HepG2 (cell line): ENCODE measurements around the gene MGAT5. TPM values are rescaled to one million over a fixed set of nuclear protein-coding genes. Genes with fewer than 3 reads are reported as not detected.

Experiments
- CREM ChIP-seq, 2 experiments: sonication (generic) in 1 of 2; formaldehyde crosslinking in 1 of 2; IDR thresholded peaks; 2 replicates each; pipeline versions ENCODE4 v1.4.0 to v1.6.1; 2016 to 2020; ENCODE audit warnings: antibody characterized with exemption in 1 of 2, mild to moderate bottlenecking in 1 of 2, missing genetic modification reagents in 1 of 2
- DMAP1 ChIP-seq: IDR thresholded peaks from 2 replicates; pipeline ENCODE4 v1.6.1; 2016
- FOXA3 ChIP-seq: IDR thresholded peaks from 2 replicates; pipeline ENCODE4 v1.6.1; 2016; ENCODE audit warnings: missing genetic modification reagents, missing compliant biosample characterization
- JUNB ChIP-seq: sonication (generic); formaldehyde crosslinking; IDR thresholded peaks from 2 replicates; pipeline ENCODE4 v1.8.0; 2022; ENCODE audit warnings: missing genetic modification reagents, mild to moderate bottlenecking, borderline replicate concordance
- MBD4 ChIP-seq: IDR thresholded peaks from 2 replicates; pipeline ENCODE4 v1.6.1; 2012; ENCODE audit warnings: low read length, inconsistent platforms, borderline replicate concordance
- MED8 ChIP-seq: sonication (generic); formaldehyde crosslinking; IDR thresholded peaks from 2 replicates; pipeline ENCODE4 v1.8.1; 2023; ENCODE audit warnings: mild to moderate bottlenecking, missing genetic modification reagents; ENCODE audit not compliant: insufficient replicate concordance
- NR2F6 ChIP-seq, 2 experiments: IDR thresholded peaks; 2 replicates each; pipeline ENCODE4 v1.6.1; 2016; ENCODE audit warnings: antibody characterized with exemption in 1 of 2, mild to moderate bottlenecking in 1 of 2
- SAFB2 ChIP-seq: sonication (generic); formaldehyde crosslinking; IDR thresholded peaks from 2 replicates; pipeline ENCODE4 v1.5.1; 2020; ENCODE audit warnings: missing genetic modification reagents, low read depth, mild to moderate bottlenecking, borderline replicate concordance
- SMAD3 ChIP-seq: sonication (generic); formaldehyde crosslinking; IDR thresholded peaks from 2 replicates; pipeline ENCODE4 v1.4.0; 2020; ENCODE audit warnings: missing genetic modification reagents
- SP4 ChIP-seq: sonication (generic); formaldehyde crosslinking; IDR thresholded peaks from 2 replicates; pipeline ENCODE4 v1.8.1; 2023; ENCODE audit warnings: mild to moderate bottlenecking, missing genetic modification reagents
- TRAFD1 ChIP-seq: sonication (generic); formaldehyde crosslinking; IDR thresholded peaks from 2 replicates; pipeline ENCODE4 v1.5.1; 2020; ENCODE audit warnings: missing genetic modification reagents, mild to moderate bottlenecking, borderline replicate concordance
- YEATS2 ChIP-seq: sonication (generic); formaldehyde crosslinking; IDR thresholded peaks from 2 replicates; pipeline ENCODE4 v1.4.0; 2020; ENCODE audit warnings: missing genetic modification reagents, borderline replicate concordance
- ZFP82 ChIP-seq: sonication (generic); formaldehyde crosslinking; IDR thresholded peaks from 2 replicates; pipeline ENCODE4 v1.5.1; 2020; ENCODE audit warnings: mild to moderate bottlenecking, missing genetic modification reagents, borderline replicate concordance
- ZKSCAN1 ChIP-seq: fragments of 150-350 bp; IDR thresholded peaks from 2 replicates; pipeline ENCODE4 v1.6.1; 2014; ENCODE audit warnings: low read length
- ZNF260 ChIP-seq: sonication (generic); formaldehyde crosslinking; IDR thresholded peaks from 2 replicates; pipeline ENCODE4 v1.4.0; 2020; ENCODE audit warnings: missing genetic modification reagents, low read depth, mild to moderate bottlenecking, borderline replicate concordance
- ZNF333 ChIP-seq: sonication (generic); formaldehyde crosslinking; IDR thresholded peaks from 2 replicates; pipeline ENCODE4 v1.4.0; 2020; ENCODE audit warnings: mild to moderate bottlenecking, missing genetic modification reagents, borderline replicate concordance
- ZNF496 ChIP-seq: sonication (generic); formaldehyde crosslinking; IDR thresholded peaks from 2 replicates; pipeline ENCODE4 v1.8.1; 2023; ENCODE audit warnings: mild to moderate bottlenecking, moderate library complexity, missing genetic modification reagents; ENCODE audit not compliant: insufficient replicate concordance
- polyA plus RNA-seq, 8 experiments: library from polyadenylated mRNA; depleted of rRNA in 3 of 8; stranded (reverse) in 7 of 8; unstranded in 1 of 8; fragments of >200 nt; fragmentation: Illumina TruSeq in 4 of 8; extraction: Trizol in 4 of 8; gene quantifications; 2 replicates each; pipeline versions ENCODE4 v1.2.1 to v1.2.3, GENCODE V29; 2011 to 2016; ENCODE audit warnings: low read depth in 4 of 8, missing spikeins in 1 of 8, mixed read lengths in 1 of 8; ENCODE audit not compliant: insufficient read depth in 1 of 8
- total RNA-seq, 5 experiments: library from RNA; depleted of rRNA; stranded (reverse); fragments of >200 nt; fragmentation: Illumina TruSeq; extraction: Trizol; gene quantifications; 2 replicates each; pipeline ENCODE4 v1.2.3, GENCODE V29; 2016; ENCODE audit warnings: low read depth in 1 of 5
- TF ChIP-seq, protein P1 (sequence below): sonication (generic); formaldehyde crosslinking; IDR thresholded peaks from 2 replicates; pipeline ENCODE4 v1.5.1; 2020; ENCODE audit warnings: mild to moderate bottlenecking, missing genetic modification reagents, moderate library complexity
- TF ChIP-seq, protein P2 (sequence below): fragments of 450-650 bp; IDR thresholded peaks from 2 replicates; pipeline ENCODE4 v1.6.1; 2017
- TF ChIP-seq, protein P3 (sequence below): IDR thresholded peaks from 2 replicates; pipeline ENCODE4 v1.6.1; 2016; ENCODE audit warnings: low read depth, control low read depth

MGAT5 gene
- total and polyA plus RNA-seq, 2 of the 13 experiments (the other 11 are each of a cell fraction or from before 2014, with no cell fraction given): 33.1 to 60.2 TPM

DNA sequence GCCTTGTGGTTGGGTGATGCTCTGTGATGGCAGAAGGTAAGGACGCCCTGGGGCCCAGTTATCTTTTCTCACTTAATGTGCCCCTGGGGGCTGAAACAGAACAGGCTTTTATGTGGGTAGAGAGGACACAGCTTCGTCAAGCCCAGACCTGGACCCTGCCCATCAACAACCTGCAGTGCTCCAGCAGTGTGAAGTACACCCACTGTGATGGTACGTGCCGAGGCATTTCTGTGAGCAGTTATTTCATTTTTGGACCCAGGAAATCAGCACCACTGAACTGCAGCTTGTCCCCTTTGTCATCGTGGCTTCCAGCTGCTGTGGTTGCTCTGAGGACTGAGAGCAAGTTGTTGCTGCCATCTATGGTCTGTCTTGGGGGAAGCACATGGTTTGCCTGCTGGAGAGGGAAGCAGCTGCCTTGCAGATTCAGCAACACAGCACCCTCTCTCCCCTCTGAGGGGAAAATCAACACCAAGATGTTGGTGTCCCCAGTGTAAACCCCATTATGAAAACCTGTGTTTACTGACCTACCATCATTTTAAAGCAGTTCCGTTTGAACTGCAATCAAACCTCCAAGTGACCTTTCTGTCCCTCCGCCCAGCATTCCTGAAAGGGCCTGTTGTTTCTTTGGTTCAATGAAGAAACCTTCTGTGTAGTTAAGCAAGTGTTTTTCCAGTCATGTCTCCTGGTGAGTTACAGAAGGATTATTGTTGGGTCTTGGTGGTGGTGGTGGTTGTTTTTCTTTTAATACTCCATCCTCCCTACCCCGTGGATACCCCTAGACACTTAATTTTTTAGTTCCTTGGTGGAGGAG, 158.2 kb downstream of the MGAT5 start (continued):
- TF ChIP-seq ZNF333 (CRISPR knock-in tag): no peak
- no peak; the same call in 1 of the 2 replicates for TF ChIP-seq TRAFD1 (CRISPR knock-in tag)
- TF ChIP-seq SP4 (CRISPR knock-in tag): peak; percentile 58; the same call in 1 of the 2 replicates
- no peak for TF ChIP-seq MBD4
- no peak; the same call in 1 of the 2 replicates for TF ChIP-seq JUNB (CRISPR knock-in tag)
- TF ChIP-seq NR2F6 (IDR thresholded peaks at IDR 0.05): peak; percentile 98
- TF ChIP-seq NR2F6 (CRISPR knock-in tag; IDR thresholded peaks at IDR 0.05): peak; percentile 95
- TF ChIP-seq SMAD3 (CRISPR knock-in tag): no peak
- TF ChIP-seq ZFP82 (CRISPR knock-in tag): no peak
- TF ChIP-seq, protein P1, sequence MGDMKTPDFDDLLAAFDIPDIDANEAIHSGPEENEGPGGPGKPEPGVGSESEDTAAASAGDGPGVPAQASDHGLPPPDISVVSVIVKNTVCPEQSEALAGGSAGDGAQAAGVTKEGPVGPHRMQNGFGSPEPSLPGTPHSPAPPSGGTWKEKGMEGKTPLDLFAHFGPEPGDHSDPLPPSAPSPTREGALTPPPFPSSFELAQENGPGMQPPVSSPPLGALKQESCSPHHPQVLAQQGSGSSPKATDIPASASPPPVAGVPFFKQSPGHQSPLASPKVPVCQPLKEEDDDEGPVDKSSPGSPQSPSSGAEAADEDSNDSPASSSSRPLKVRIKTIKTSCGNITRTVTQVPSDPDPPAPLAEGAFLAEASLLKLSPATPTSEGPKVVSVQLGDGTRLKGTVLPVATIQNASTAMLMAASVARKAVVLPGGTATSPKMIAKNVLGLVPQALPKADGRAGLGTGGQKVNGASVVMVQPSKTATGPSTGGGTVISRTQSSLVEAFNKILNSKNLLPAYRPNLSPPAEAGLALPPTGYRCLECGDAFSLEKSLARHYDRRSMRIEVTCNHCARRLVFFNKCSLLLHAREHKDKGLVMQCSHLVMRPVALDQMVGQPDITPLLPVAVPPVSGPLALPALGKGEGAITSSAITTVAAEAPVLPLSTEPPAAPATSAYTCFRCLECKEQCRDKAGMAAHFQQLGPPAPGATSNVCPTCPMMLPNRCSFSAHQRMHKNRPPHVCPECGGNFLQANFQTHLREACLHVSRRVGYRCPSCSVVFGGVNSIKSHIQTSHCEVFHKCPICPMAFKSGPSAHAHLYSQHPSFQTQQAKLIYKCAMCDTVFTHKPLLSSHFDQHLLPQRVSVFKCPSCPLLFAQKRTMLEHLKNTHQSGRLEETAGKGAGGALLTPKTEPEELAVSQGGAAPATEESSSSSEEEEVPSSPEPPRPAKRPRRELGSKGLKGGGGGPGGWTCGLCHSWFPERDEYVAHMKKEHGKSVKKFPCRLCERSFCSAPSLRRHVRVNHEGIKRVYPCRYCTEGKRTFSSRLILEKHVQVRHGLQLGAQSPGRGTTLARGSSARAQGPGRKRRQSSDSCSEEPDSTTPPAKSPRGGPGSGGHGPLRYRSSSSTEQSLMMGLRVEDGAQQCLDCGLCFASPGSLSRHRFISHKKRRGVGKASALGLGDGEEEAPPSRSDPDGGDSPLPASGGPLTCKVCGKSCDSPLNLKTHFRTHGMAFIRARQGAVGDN (CRISPR knock-in tag): peak; percentile 76
- peak; percentile 8; the same call in 1 of the 2 replicates for TF ChIP-seq ZKSCAN1
- peak; percentile 96 for TF ChIP-seq CREM (IDR thresholded peaks at IDR 0.05)
- no peak for TF ChIP-seq CREM (CRISPR knock-in tag; IDR thresholded peaks at IDR 0.05)
- no peak for TF ChIP-seq YEATS2 (CRISPR knock-in tag)
- TF ChIP-seq, protein P2, sequence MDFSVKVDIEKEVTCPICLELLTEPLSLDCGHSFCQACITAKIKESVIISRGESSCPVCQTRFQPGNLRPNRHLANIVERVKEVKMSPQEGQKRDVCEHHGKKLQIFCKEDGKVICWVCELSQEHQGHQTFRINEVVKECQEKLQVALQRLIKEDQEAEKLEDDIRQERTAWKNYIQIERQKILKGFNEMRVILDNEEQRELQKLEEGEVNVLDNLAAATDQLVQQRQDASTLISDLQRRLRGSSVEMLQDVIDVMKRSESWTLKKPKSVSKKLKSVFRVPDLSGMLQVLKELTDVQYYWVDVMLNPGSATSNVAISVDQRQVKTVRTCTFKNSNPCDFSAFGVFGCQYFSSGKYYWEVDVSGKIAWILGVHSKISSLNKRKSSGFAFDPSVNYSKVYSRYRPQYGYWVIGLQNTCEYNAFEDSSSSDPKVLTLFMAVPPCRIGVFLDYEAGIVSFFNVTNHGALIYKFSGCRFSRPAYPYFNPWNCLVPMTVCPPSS: no peak
- no peak for TF ChIP-seq ZNF260 (CRISPR knock-in tag)
- no peak; the same call in none of the 2 replicates for TF ChIP-seq DMAP1
- peak; percentile 83; the same call in 1 of the 2 replicates for TF ChIP-seq SAFB2
- TF ChIP-seq MED8 (CRISPR knock-in tag): peak; percentile 94
- no peak for TF ChIP-seq ZNF496 (CRISPR knock-in tag)
- peak; percentile 99 for TF ChIP-seq FOXA3 (CRISPR knock-in tag)
- TF ChIP-seq, protein P3, sequence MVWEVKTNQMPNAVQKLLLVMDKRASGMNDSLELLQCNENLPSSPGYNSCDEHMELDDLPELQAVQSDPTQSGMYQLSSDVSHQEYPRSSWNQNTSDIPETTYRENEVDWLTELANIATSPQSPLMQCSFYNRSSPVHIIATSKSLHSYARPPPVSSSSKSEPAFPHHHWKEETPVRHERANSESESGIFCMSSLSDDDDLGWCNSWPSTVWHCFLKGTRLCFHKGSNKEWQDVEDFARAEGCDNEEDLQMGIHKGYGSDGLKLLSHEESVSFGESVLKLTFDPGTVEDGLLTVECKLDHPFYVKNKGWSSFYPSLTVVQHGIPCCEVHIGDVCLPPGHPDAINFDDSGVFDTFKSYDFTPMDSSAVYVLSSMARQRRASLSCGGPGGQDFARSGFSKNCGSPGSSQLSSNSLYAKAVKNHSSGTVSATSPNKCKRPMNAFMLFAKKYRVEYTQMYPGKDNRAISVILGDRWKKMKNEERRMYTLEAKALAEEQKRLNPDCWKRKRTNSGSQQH (CRISPR knock-in tag): no peak; the same call in 1 of the 2 replicates
